Epithelial cell of esophagus (primary cell): ENCODE results near the gene PRPF38B.
"Not testable (repeated sequence)": the region's sequence is repeated elsewhere in the genome, so short reads cannot be mapped to it uniquely, and the experiment has no call there.

Experiments used
- DNase-seq: peaks from one replicate; pipeline ENCODE4 v3.0.0; 2010; ENCODE audit warnings: low read depth
- H3K4me3 ChIP-seq: 2 replicates; pipeline ENCODE4 v1.5.1; 2011; ENCODE audit warnings: mild to moderate bottlenecking, low read length, control low read depth
- CTCF ChIP-seq: IDR thresholded peaks from 2 replicates; pipeline ENCODE4 v1.5.1; 2011; ENCODE audit warnings: low read depth, mild to moderate bottlenecking, low read length, control low read depth, inconsistent platforms; ENCODE audit not compliant: insufficient read depth; ENCODE audit errors: missing control alignments

Gene PRPF38B

GRCh38 chr1:108695535-108695934, 3.4 kb downstream of the PRPF38B start:
- no peak overlapping the region for H3K4me3 ChIP-seq
- no peak for TF ChIP-seq CTCF

GRCh38 chr1:108699375-108700332, 7.5 kb downstream of the PRPF38B start:
- TF ChIP-seq CTCF = no peak
- no peak for DNase-seq
- H3K4me3 ChIP-seq = no peak overlapping the region

More at GRCh38 chr1:108695535-108695934, 3.4 kb downstream of the PRPF38B start:
- no peak for DNase-seq

- TF ChIP-seq CTCF = no peak
- no peak for DNase-seq
- H3K4me3 ChIP-seq = no peak overlapping the region
Measured at GRCh38 chr1:108701176-108701849, 9.2 kb downstream of the PRPF38B start.

- not testable (repeated sequence) for DNase-seq, H3K4me3 ChIP-seq
Measured at GRCh38 chr1:108702109-108702508, 10.0 kb downstream of the PRPF38B start.

- DNase-seq = peak; percentile 31
- TF ChIP-seq CTCF = no peak
- no peak overlapping the region for H3K4me3 ChIP-seq
Measured at GRCh38 chr1:108703939-108704338, 11.8 kb downstream of the PRPF38B start.

- no peak for TF ChIP-seq CTCF
- peak; percentile 82 for DNase-seq
- no peak overlapping the region for H3K4me3 ChIP-seq
Measured at GRCh38 chr1:108704496-108704895, 12.4 kb downstream of the PRPF38B start.

GRCh38 chr1:108706643-108707042, 14.5 kb downstream of the PRPF38B start:
- no peak for TF ChIP-seq CTCF
- no peak overlapping the region for H3K4me3 ChIP-seq
- DNase-seq = no peak
